Hepatocyte (in vitro differentiated cells): ENCODE measurements around the gene FHL1. TPM values are rescaled to one million over a fixed set of nuclear protein-coding genes. Genes with fewer than 3 reads are reported as not detected.
"Not testable (repeated sequence)": the region's sequence is repeated elsewhere in the genome, so short reads cannot be mapped to it uniquely, and the experiment has no call there.

Experiments
- DNase-seq: peaks from one replicate; pipeline ENCODE4 v3.0.0-alpha.2; 2016; ENCODE audit warnings: low spot score
- H2AFZ ChIP-seq: fragments of 200-600 bp; sonication (generic); 2 replicates; pipeline ENCODE4 v1.6.0; 2016; ENCODE audit warnings: antibody characterized with exemption, mild to moderate bottlenecking
- H3K27ac ChIP-seq: fragments of 200-600 bp; sonication (generic); 2 replicates; pipeline ENCODE4 v1.5.1; 2016; ENCODE audit warnings: mild to moderate bottlenecking
- H3K27me3 ChIP-seq: fragments of 200-600 bp; sonication (generic); 2 replicates; pipeline ENCODE4 v1.6.1; 2016
- H3K36me3 ChIP-seq: fragments of 200-600 bp; sonication (generic); replicated peaks from 2 replicates; pipeline ENCODE4 v1.5.1; 2016; ENCODE audit warnings: low read depth; ENCODE audit not compliant: insufficient read depth
- H3K4me1 ChIP-seq: fragments of 200-600 bp; sonication (generic); 2 replicates; pipeline ENCODE4 v1.5.1; 2016; ENCODE audit warnings: mild to moderate bottlenecking, moderate library complexity; ENCODE audit not compliant: insufficient read depth
- H3K4me2 ChIP-seq: fragments of 200-600 bp; sonication (generic); 2 replicates; pipeline ENCODE4 v1.6.0; 2016
- H3K4me3 ChIP-seq: fragments of 200-600 bp; sonication (generic); 2 replicates; pipeline ENCODE4 v1.5.1; 2016; ENCODE audit warnings: mild to moderate bottlenecking
- H3K79me2 ChIP-seq: fragments of 200-600 bp; sonication (generic); 2 replicates; pipeline ENCODE4 v1.6.0; 2017; ENCODE audit warnings: mild to moderate bottlenecking
- H3K9me2 ChIP-seq: fragments of 200-600 bp; sonication (generic); replicated peaks from 2 replicates; pipeline ENCODE4 v1.6.0; 2017; ENCODE audit warnings: mild to moderate bottlenecking; ENCODE audit not compliant: insufficient read depth
- H3K9me3 ChIP-seq: fragments of 200-600 bp; sonication (generic); 2 replicates; pipeline ENCODE4 v1.5.1; 2016; ENCODE audit warnings: low read depth, mild to moderate bottlenecking
- H4K20me1 ChIP-seq: fragments of 200-600 bp; sonication (generic); 2 replicates; pipeline ENCODE4 v1.6.0; 2016; ENCODE audit warnings: mild to moderate bottlenecking; ENCODE audit not compliant: insufficient read depth, poor library complexity, severe bottlenecking
- CTCF ChIP-seq: fragments of 200-600 bp; sonication (generic); IDR thresholded peaks from 2 replicates; pipeline ENCODE4 v1.5.1; 2016; ENCODE audit warnings: antibody characterized with exemption, mild to moderate bottlenecking; ENCODE audit not compliant: poor library complexity
- EZH2 ChIP-seq: fragments of 200-600 bp; sonication (generic); IDR thresholded peaks from 2 replicates; pipeline ENCODE4 v1.6.1; 2016; ENCODE audit warnings: antibody characterized with exemption, mild to moderate bottlenecking, borderline replicate concordance
- EZH2phosphoT487 ChIP-seq: fragments of 200-600 bp; sonication (generic); IDR thresholded peaks from one replicate; pipeline ENCODE4 v1.6.1; 2018; ENCODE audit warnings: antibody characterized with exemption, mild to moderate bottlenecking, low read depth, moderate library complexity; ENCODE audit not compliant: unreplicated experiment, severe bottlenecking
- WGBS: methylation state at CpG from one replicate; pipeline ENCODE4 v1.1.6; 2016; ENCODE audit warnings: low lambda C conversion rate; ENCODE audit errors: missing lambda C conversion rate; 5-methylcytosine and 5-hydroxymethylcytosine counted together
- polyA plus RNA-seq: library from polyadenylated mRNA; unstranded; fragments of >200 nt; fragmentation: Nextera tagmentation; extraction: Ambion mirVana; gene quantifications from 2 replicates; pipeline ENCODE4 v1.2.1, GENCODE V29; 2016
- total RNA-seq: library from RNA; depleted of rRNA; stranded (reverse); fragments of >200 nt; gene quantifications from 2 replicates; pipeline ENCODE4 v1.2.3, GENCODE V29; 2014

FHL1 gene
- total and polyA plus RNA-seq, 2 experiments from 2014 or later, result 31.5 to 40.0 TPM

- DNase-seq, result no peak
- Histone ChIP-seq H3K4me2 (no peak overlapping the region), H3K9me2 (no peaks in the 10 kb centered on the region), H4K20me1 (no peaks in the 10 kb centered on the region), H3K4me1 (no peaks in the 10 kb centered on the region), H3K27me3 (no peaks in the 10 kb centered on the region), H3K4me3 (no peak overlapping the region), H3K9me3 (no peaks in the 10 kb centered on the region), H3K79me2 (no peaks in the 10 kb centered on the region), H3K27ac (no peak overlapping the region), H2AFZ (no peak overlapping the region), H3K36me3 (no peaks in the 10 kb centered on the region)
- WGBS, result 80% methylated on average over 8 of the region's 8 CpGs
- no peak for TF ChIP-seq EZH2phosphoT487
- TF ChIP-seq EZH2, result no peak
- TF ChIP-seq CTCF, result no peak
Measured at GRCh38 chrX:136227948-136228838, 80.9 kb downstream of the FHL1 start.

- Histone ChIP-seq H3K9me3 (no peaks in the 10 kb centered on the region), H4K20me1 (no peaks in the 10 kb centered on the region), H3K4me2 (no peak overlapping the region), H2AFZ (no peak overlapping the region), H3K4me3 (no peak overlapping the region), H3K36me3 (no peaks in the 10 kb centered on the region), H3K79me2 (no peaks in the 10 kb centered on the region), H3K27me3 (no peaks in the 10 kb centered on the region), H3K9me2 (no peaks in the 10 kb centered on the region), H3K4me1 (no peaks in the 10 kb centered on the region), H3K27ac (no peak overlapping the region)
- whole genome bisulfite sequencing, result 72% methylated on average over 3 of the region's 3 CpGs
- no peak for TF ChIP-seq EZH2
- TF ChIP-seq CTCF, result no peak
- TF ChIP-seq EZH2phosphoT487, result no peak
- no peak for DNase-seq
Measured at GRCh38 chrX:136228839-136229207, 81.5 kb downstream of the FHL1 start.

GRCh38 chrX:136237074-136237473 lies 89.7 kb downstream of the FHL1 start:
- H2AFZ ChIP-seq, result no peak overlapping the region
- no peaks in the 10 kb centered on the region for H3K9me2 ChIP-seq
- WGBS, result 67% methylated on average over 3 of the region's 3 CpGs
- H3K27me3 ChIP-seq, result no peaks in the 10 kb centered on the region
- TF ChIP-seq EZH2 (no peak), EZH2phosphoT487 (no peak), CTCF (no peak)
- no peak overlapping the region for H3K4me2 ChIP-seq
- H3K9me3 ChIP-seq, result no peaks in the 10 kb centered on the region
- no peak overlapping the region for H3K27ac ChIP-seq
- no peak overlapping the region for H3K4me3 ChIP-seq
- H3K36me3 ChIP-seq, result no peaks in the 10 kb centered on the region
- H4K20me1 ChIP-seq, result no peaks in the 10 kb centered on the region
- H3K79me2 ChIP-seq, result no peaks in the 10 kb centered on the region
- DNase-seq, result no peak
- no peaks in the 10 kb centered on the region for H3K4me1 ChIP-seq

- WGBS, result 77% methylated on average over 4 of the region's 4 CpGs
- H4K20me1 ChIP-seq, H3K79me2 ChIP-seq: not testable (repeated sequence)
Measured at GRCh38 chrX:136237849-136238248, 90.5 kb downstream of the FHL1 start.

More at GRCh38 chrX:136237849-136238248, 90.5 kb downstream of the FHL1 start:
- not testable (repeated sequence) for H3K4me2 ChIP-seq, DNase-seq, H3K9me3 ChIP-seq, H3K27ac ChIP-seq, H2AFZ ChIP-seq, H3K9me2 ChIP-seq, H3K4me1 ChIP-seq, H3K27me3 ChIP-seq, H3K36me3 ChIP-seq, H3K4me3 ChIP-seq
